HS-27A (cell line): ENCODE results near the gene MSN.
"Not testable (repeated sequence)": the region's sequence is repeated elsewhere in the genome, so short reads cannot be mapped to it uniquely, and the experiment has no call there.

Experiments
- DNase-seq: peaks from one replicate; pipeline ENCODE4 v3.0.0-alpha.2; 2012; ENCODE audit warnings: low read depth, missing footprints

The MSN gene

GRCh38 chrX:65720381-65720964 is 53.0 kb downstream of the MSN start:
- DNase-seq = no peak

DNA sequence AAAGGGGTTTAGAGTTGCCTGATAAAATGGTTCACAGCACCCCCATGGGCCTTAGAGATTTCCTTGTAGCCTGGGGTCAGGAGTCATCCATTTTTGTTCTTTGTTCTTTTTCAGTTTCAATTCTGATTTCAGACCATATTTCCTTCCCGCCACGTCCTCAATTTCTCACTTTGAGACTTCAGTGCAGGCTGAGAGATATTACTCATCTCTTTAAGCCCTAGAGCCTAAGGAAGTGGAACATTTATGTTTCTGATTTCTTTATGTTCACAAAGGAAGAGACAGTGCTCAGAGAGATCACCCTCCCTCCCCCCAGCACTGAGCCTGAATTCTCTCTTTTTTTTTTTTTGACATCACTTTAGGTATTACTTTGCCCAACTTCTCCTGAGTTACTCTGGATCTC is 56.3 kb downstream of the MSN start:
- DNase-seq = no peak

- no peak for DNase-seq
Observed at GRCh38 chrX:65726715-65727114, 59.3 kb downstream of the MSN start.

DNA sequence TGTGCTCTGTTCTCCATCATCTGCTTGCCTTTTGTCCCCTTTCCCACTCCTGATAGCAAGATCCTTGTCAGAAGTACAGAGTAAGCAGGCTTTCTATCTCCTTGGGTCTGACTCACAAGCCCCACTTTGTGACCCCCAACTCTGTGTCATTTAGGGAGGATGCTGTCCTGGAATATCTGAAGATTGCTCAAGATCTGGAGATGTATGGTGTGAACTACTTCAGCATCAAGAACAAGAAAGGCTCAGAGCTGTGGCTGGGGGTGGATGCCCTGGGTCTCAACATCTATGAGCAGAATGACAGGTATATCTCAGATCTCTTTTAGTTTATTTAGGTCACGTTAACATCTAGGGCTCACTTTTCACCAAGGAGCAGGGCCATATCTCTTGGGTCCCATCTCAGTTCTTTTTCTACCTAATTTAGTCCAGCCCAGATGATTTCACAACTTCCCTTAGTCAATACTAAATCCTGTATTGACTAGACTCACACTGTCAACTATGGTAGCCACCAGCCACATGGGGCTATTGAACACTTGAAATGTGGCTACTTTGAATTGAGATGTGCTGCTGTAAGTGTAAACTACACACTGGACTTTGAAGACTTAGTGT is 64.3 kb downstream of the MSN start:
- DNase-seq = no peak

DNA sequence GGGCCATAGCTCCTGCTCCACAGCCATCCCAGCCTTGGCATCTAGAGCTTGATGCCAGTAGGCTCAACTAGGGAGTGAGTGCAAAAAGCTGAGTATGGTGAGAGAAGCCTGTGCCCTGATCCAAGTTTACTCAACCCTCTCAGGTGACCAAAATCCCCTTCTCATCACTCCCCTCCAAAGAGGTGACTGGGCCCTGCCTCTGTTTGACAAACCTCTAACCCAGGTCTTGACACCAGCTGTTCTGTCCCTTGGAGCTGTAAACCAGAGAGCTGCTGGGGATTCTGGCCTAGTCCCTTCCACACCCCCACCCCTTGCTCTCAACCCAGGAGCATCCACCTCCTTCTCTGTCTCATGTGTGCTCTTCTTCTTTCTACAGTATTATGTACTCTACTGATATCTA is 73.5 kb downstream of the MSN start:
- no peak for DNase-seq

DNA sequence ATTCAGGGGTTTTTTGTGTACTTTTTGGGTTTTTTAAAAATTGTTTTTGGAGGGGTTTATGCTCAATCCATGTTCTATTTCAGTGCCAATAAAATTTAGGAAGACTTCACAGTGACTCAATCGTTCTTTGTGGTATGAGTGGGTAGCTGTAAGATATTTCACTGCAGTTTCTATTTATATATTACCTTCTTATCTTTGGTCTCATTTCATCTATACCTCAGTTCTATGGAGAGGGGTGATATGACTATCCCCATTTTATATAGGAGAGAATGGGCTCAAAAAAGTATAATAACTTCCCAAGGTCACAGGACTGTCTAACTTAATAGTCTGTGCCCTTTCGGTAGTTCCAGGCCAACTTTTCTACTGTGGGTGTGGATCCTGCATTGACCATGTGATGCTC is 74.4 kb downstream of the MSN start:
- DNase-seq = no peak

GRCh38 chrX:65744965-65745364 is 77.5 kb downstream of the MSN start:
- DNase-seq = no peak

GRCh38 chrX:65745427-65745826 is 78.0 kb downstream of the MSN start:
- no peak for DNase-seq

DNA sequence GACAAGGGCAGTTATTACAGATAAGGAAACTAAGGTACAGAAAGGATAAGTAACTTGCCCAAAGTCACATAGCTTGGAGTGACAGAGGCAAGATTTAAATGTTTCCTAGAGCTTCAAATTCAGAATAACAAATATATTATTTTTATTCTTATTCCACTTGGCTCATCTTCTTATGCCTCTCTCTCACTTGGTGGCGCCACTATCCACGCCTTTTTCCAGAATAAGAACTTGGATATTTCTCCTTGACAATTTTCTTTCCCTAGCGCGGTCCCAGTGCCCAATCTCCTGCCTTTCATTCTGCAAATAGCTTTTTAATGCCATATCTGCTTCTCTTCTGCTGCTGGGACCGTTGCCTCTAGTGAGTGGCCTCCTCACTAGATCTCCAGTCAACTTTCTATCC is 78.5 kb downstream of the MSN start:
- DNase-seq = no peak

DNA sequence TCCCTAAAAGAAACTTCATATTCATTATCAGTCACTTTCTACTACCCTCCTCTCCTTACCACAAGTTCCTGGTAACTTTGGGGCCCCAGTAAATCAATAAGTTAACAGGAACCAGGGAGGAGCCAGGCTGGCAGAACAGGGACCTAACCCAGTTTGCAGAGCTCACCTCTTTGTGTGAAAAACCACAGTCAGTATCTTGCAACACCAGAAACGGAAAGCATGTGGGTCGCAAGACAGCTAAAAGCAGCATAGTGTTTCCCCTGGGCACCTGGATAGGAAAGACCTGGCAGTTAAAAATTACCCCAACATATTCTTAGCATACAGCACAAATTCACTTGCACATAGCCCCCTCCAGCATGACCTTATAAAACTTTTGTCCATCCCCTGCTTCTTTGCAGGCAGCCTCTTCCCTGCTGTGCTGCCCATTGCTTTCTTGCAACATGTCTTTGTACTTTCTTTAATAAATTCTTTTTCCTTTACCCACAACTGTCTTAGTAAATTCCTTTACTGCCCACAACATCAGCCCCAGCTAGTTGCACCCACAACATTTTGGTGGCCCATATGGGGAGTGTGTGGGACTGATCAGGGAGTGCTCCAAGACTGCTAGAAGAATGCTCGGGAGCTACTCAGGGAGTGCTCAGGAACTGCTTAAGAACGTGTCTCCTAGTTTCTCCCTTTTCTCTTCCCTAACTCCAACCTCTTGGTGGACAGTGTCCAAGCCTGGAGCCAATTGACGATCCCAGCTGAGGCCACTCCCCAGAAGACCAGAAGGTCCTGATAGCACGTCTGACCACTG is 83.4 kb downstream of the MSN start:
- DNase-seq = no peak

GRCh38 chrX:65751519-65751918 is 84.1 kb downstream of the MSN start:
- no peak for DNase-seq

DNA sequence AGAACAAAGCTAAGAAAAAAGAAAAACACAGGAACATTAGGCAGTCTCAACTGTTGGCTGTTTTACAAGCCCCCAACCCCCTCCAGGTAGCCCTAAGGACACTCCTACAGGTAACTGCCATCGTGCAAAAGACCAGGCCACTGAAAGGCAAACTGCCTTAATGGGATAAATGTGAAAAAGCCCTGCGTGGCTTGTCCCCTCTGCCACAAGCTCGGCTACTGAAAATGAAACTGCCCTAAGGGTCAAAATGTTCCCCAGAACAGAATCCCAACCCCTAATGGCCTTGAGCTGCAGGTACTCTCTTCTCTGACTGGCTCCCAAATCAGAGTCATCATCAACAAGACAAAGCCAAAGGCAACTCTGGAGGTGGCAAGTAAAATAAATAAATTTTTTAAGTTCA is 84.8 kb downstream of the MSN start:
- no peak for DNase-seq

GRCh38 chrX:65755786-65756185 is 88.3 kb downstream of the MSN start:
- no peak for DNase-seq

GRCh38 chrX:65757943-65758342 is 90.5 kb downstream of the MSN start:
- no peak for DNase-seq

DNA sequence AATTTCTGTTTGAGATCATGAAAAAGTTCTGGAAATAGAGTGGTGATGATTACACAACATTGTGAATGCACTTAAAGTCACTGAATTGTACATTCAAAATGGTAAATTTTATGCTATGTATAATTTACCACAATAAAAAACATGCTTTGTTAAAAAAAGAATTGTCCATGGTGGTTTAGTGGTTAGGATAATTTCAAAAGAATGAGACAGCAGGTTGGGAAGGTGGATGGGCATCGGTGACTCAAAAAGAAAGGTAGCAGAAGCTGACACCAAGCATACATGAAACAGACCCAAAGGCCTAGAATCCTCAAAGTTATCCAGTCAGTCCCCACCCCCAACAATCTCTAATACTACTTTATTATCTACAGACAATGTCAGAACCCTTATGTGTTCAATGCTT is 91.1 kb downstream of the MSN start:
- no peak for DNase-seq

GRCh38 chrX:65759525-65759924 is 92.1 kb downstream of the MSN start:
- DNase-seq = not testable (repeated sequence)

- DNase-seq = no peak
Observed at GRCh38 chrX:65769564-65770292, 102.3 kb downstream of the MSN start.

DNA sequence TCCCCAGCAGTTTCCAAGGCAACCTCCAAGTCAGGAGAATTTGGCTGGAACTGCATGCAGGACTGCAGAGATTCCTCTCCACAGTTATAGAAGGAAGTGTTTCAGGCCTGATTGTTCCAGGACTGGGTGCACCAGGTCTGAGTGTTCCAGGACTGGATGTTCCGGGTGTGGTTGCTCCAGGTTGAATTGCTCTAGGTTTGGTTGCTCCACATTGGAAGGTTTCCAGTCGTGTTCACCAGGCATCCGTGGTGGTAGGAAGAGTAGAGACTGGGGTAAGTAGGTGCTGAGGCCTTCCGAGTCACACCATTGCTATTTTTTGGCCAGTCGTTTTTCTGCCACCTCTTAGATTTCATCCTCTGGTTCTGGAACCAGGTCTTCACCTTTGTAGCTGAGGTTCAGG is 105.4 kb downstream of the MSN start:
- no peak for DNase-seq

- no peak for DNase-seq
Observed at GRCh38 chrX:65781845-65782244, 114.4 kb downstream of the MSN start.

DNA sequence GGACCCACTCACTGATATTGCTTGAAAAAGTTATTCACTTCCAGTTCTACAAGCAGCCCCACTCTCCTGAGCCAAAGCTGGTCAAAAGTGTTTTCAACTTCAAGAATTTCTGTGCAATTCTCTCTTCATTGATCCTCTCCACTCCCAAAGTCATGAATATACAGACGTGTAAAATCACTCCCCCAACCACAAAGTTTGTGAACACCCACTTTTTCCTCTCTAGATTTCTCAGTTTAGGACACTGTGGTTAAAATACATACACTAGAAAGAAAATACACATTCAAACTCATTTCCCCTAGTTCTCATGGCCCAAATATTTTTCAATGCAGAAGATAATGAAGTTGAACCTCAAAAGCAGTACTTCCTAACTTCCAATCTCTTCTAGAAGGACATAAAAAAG is 116.3 kb downstream of the MSN start:
- DNase-seq = no peak
